ENCODE data around the gene PSMC5. TPM values are rescaled to one million over a fixed set of nuclear protein-coding genes. Genes with fewer than 3 reads are reported as not detected.
A peak's percentile ranks its signal among the peaks of the same experiment; 100 is the strongest.

The PSMC5 gene
- total RNA-seq, 2 donors from 2014 or later, result 59.3 to 105 TPM

GRCh38 chr17:63817736-63818385 is 9.4 kb upstream of the PSMC5 start:
- Histone ChIP-seq H3K27me3 (no peaks in the 10 kb centered on the region), H3K4me3 (no peak overlapping the region), H3K27ac (no peak overlapping the region), H3K4me1 (peaks cover 0 to 23% of the 10 kb centered on the region in 2 donors), H3K9me3 (no peaks in the 10 kb centered on the region), H3K36me3 (peaks cover 98% of the 10 kb centered on the region)
- DNase-seq (ENCODE audit: low spot score), result no peak
- no peak for TF ChIP-seq CTCF (IDR thresholded peaks at IDR 0.05)

- Histone ChIP-seq H3K27ac (peak overlapping the region; percentile 33 to 46), H3K27me3 (no peaks in the 10 kb centered on the region), H3K9me3 (no peaks in the 10 kb centered on the region), H3K36me3 (peaks cover 98% of the 10 kb centered on the region), H3K4me3 (no peak overlapping the region), H3K4me1 (peaks cover 0 to 24% of the 10 kb centered on the region in 2 donors)
- no peak for TF ChIP-seq CTCF (IDR thresholded peaks at IDR 0.05)
- DNase-seq (ENCODE audit: low spot score), result no peak
Measured at GRCh38 chr17:63819131-63819530, 8.1 kb upstream of the PSMC5 start.

- Histone ChIP-seq H3K4me1 (peaks cover 0 to 24% of the 10 kb centered on the region in 2 donors), H3K27ac (peak overlapping the region; percentile 33 to 46), H3K36me3 (peaks cover 98% of the 10 kb centered on the region), H3K27me3 (no peaks in the 10 kb centered on the region), H3K4me3 (no peak overlapping the region), H3K9me3 (no peaks in the 10 kb centered on the region)
- no peak for TF ChIP-seq CTCF (IDR thresholded peaks at IDR 0.05)
- DNase-seq (ENCODE audit: low spot score), result no peak
Measured at GRCh38 chr17:63819585-63820537, 7.4 kb upstream of the PSMC5 start.

GRCh38 chr17:63820963-63821561 is 6.2 kb upstream of the PSMC5 start:
- Histone ChIP-seq H3K9me3 (no peaks in the 10 kb centered on the region), H3K36me3 (peaks cover 93% of the 10 kb centered on the region), H3K4me3 (no peak overlapping the region), H3K4me1 (peaks cover 0 to 31% of the 10 kb centered on the region in 2 donors), H3K27ac (peak overlapping the region; percentile 64 to 68), H3K27me3 (no peaks in the 10 kb centered on the region)
- no peak for DNase-seq (ENCODE audit: low spot score)
- no peak for TF ChIP-seq CTCF (IDR thresholded peaks at IDR 0.05)

- TF ChIP-seq CTCF (IDR thresholded peaks at IDR 0.05), result no peak
- Histone ChIP-seq H3K4me3 (no peak overlapping the region), H3K9me3 (no peaks in the 10 kb centered on the region), H3K27me3 (no peaks in the 10 kb centered on the region), H3K27ac (peak overlapping the region; percentile 64 to 68), H3K36me3 (peaks cover 85% of the 10 kb centered on the region), H3K4me1 (peaks cover 0 to 37% of the 10 kb centered on the region in 2 donors)
- DNase-seq (ENCODE audit: low spot score), result no peak
Measured at GRCh38 chr17:63821804-63822203, 5.4 kb upstream of the PSMC5 start.

All from right atrium auricular region (tissue), 2 donors.